Measurements from ENCODE around the gene EGFL8. TPM values are rescaled to one million over a fixed set of nuclear protein-coding genes. Genes with fewer than 3 reads are reported as not detected.

The EGFL8 gene
- total and polyA plus RNA-seq, 9 of the 15 experiments (the other 6 are each of a cell fraction or from before 2014, with no cell fraction given): 2.2 to 47.4 (median 14.2) TPM

- peak; percentile 81 for TF ChIP-seq EP400 (IDR thresholded peaks at IDR 0.05)
- TF ChIP-seq NR3C1 (CRISPR knock-in tag; IDR thresholded peaks at IDR 0.05): no peak
- peak; percentile 72 for TF ChIP-seq ZBTB17 (CRISPR knock-in tag; IDR thresholded peaks at IDR 0.05)
- TF ChIP-seq ZNF408 (CRISPR knock-in tag; IDR thresholded peaks at IDR 0.05; ENCODE audit: low read depth): no peak
- no peak for TF ChIP-seq E4F1 (CRISPR knock-in tag; IDR thresholded peaks at IDR 0.05; ENCODE audit: borderline replicate concordance)
- TF ChIP-seq BCLAF1 (IDR thresholded peaks at IDR 0.05; ENCODE audit: borderline replicate concordance in 1 of 2, control insufficient read depth in 1 of 2, low read depth in 2 of 2, low read length in 1 of 2): no peak
- no peak for TF ChIP-seq ARID3A (IDR thresholded peaks at IDR 0.05; ENCODE audit: borderline replicate concordance, low read depth, low read length)
- no peak for TF ChIP-seq ZBTB33 (CRISPR knock-in tag; IDR thresholded peaks at IDR 0.05)
- TF ChIP-seq IRF9 (tag; IDR thresholded peaks at IDR 0.05): no peak
- no peak for TF ChIP-seq ZNF76 (CRISPR knock-in tag; IDR thresholded peaks at IDR 0.05; ENCODE audit: borderline replicate concordance)
- no peak for TF ChIP-seq NONO (IDR thresholded peaks at IDR 0.05; ENCODE audit: low read depth in 2 of 2, low read length in 1 of 2)
- TF ChIP-seq GABPB2 (CRISPR knock-in tag; conservative IDR thresholded peaks at IDR 0.05): no peak
- TF ChIP-seq ZKSCAN1 (IDR thresholded peaks at IDR 0.05; ENCODE audit: low read depth, low read length): 0 out of 2 replicates have a peak, but pooled peaks have one; percentile 23
Observed at GRCh38 chr6:32127717-32128592, 36.4 kb upstream of the EGFL8 start, which contains the start of gene ATF6B (continued).

Data from K562 (cell line).